Astrocyte (in vitro differentiated cells and primary cell): Measurements from ENCODE around the gene UBE2QL1.

Experiments
- EZH2 ChIP-seq: IDR thresholded peaks from 2 replicates; pipeline ENCODE4 v1.6.1; 2012; ENCODE audit warnings: mild to moderate bottlenecking, low read length, inconsistent platforms; ENCODE audit not compliant: insufficient read depth
- TF ChIP-seq, protein P1 (sequence below): IDR thresholded peaks from 2 replicates; pipeline ENCODE4 v1.5.1; 2011; ENCODE audit warnings: low read depth, mild to moderate bottlenecking, inconsistent platforms, low read length, moderate library complexity; ENCODE audit not compliant: insufficient read depth

DNA sequence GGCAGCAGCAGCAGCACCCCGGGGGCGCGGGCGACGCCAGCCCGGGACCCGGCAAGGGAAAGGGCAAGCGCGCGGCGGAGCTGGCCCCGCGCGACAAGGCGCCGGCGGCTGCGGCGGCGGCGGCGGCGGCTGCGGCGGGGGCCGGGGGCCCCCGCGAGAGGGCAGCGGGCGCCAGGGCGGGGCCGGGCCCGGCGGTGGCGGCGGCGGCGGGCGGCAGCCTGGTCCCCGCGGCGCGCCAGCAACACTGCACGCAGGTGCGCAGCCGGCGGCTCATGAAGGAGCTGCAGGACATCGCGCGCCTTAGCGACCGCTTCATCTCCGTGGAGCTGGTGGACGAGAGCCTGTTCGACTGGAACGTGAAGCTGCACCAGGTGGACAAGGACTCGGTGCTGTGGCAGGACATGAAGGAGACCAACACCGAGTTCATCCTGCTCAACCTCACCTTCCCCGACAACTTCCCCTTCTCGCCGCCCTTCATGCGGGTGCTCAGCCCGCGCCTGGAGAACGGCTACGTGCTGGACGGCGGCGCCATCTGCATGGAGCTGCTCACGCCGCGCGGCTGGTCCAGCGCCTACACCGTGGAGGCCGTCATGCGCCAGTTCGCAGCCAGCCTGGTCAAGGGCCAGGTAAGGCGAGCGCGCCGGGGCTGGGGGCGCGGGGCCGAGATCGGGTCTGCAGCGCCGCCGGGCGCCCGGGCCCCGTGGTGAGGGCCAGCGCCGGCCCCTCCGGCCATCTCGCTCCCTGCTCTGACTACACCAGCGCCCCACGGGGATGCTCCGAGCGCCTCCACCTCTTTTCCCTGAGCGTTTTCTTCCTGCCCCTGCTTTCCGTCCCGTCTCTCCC is at the start of gene UBE2QL1:
- TF ChIP-seq, protein P1, sequence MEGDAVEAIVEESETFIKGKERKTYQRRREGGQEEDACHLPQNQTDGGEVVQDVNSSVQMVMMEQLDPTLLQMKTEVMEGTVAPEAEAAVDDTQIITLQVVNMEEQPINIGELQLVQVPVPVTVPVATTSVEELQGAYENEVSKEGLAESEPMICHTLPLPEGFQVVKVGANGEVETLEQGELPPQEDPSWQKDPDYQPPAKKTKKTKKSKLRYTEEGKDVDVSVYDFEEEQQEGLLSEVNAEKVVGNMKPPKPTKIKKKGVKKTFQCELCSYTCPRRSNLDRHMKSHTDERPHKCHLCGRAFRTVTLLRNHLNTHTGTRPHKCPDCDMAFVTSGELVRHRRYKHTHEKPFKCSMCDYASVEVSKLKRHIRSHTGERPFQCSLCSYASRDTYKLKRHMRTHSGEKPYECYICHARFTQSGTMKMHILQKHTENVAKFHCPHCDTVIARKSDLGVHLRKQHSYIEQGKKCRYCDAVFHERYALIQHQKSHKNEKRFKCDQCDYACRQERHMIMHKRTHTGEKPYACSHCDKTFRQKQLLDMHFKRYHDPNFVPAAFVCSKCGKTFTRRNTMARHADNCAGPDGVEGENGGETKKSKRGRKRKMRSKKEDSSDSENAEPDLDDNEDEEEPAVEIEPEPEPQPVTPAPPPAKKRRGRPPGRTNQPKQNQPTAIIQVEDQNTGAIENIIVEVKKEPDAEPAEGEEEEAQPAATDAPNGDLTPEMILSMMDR: no peak
- TF ChIP-seq EZH2: peak; percentile 79
